Colonic mucosa (tissue), 4 donors: Measurements from ENCODE around the gene TRMU. TPM values are rescaled to one million over a fixed set of nuclear protein-coding genes. Genes with fewer than 3 reads are reported as not detected.

Source experiments
- DNase-seq: peaks from one replicate; pipeline ENCODE4 v3.0.0-alpha.2; 2020
- H3K27ac ChIP-seq: fragments of 200-600 bp; one replicate; pipeline ENCODE4 v1.8.0; 2021
- H3K27me3 ChIP-seq: fragments of 200-600 bp; one replicate; pipeline ENCODE4 v1.8.0; 2021
- H3K36me3 ChIP-seq: fragments of 200-600 bp; one replicate; pipeline ENCODE4 v1.8.0; 2021
- H3K4me1 ChIP-seq: fragments of 200-600 bp; one replicate; pipeline ENCODE4 v1.8.0; 2021; ENCODE audit warnings: mild to moderate bottlenecking
- H3K4me3 ChIP-seq: fragments of 200-600 bp; one replicate; pipeline ENCODE4 v1.8.0; 2021
- H3K9ac ChIP-seq, 2 donors: one replicate each; pipeline ENCODE4 v1.7.0; 2013; ENCODE audit warnings: control low read depth in 2 of 2, low read depth in 2 of 2, low read length in 2 of 2
- H3K9me3 ChIP-seq: fragments of 200-600 bp; one replicate; pipeline ENCODE4 v1.8.0; 2021
- CTCF ChIP-seq: fragments of 200-600 bp; IDR thresholded peaks from one replicate; pipeline ENCODE4 v1.8.0; 2022; ENCODE audit warnings: antibody characterized with exemption, mild to moderate bottlenecking
- intact Hi-C: fragments of 100-400 bp; cut with DNase I; formaldehyde crosslinking; loops from one replicate; pipeline ENCODE4 v1.14.1; 2022
- total RNA-seq, 2 donors: library from RNA; stranded (reverse); fragmentation: NEBNext Ultra II Directional in 1 of 2; extraction: Animal tissue kit (Norgen Biotek cat#: 25700) in 1 of 2; gene quantifications; one replicate each; pipeline ENCODE4 v1.2.1, GENCODE V29; 2021
- donor health status: healthy.
- donor health status: DM: no; HTN: no; CAD: no.
- donor health status: DM: no; HTN: no; CAD: no.

TRMU gene
- total RNA-seq, 2 donors from 2014 or later, result 25.2 to 71.8 TPM

GRCh38 chr22:46352276-46352675, 16.8 kb downstream of the TRMU start:
- Histone ChIP-seq H3K27me3 (no peaks in the 10 kb centered on the region), H3K27ac (no peak overlapping the region), H3K36me3 (peaks cover 5% of the 10 kb centered on the region), H3K4me3 (no peak overlapping the region), H3K9ac (no peak overlapping the region), H3K4me1 (no peaks in the 10 kb centered on the region), H3K9me3 (no peaks in the 10 kb centered on the region)
- DNase-seq, result no peak
- intact Hi-C loops, result no loop called here
- TF ChIP-seq CTCF, result no peak

- Histone ChIP-seq H3K36me3 (peaks cover 2% of the 10 kb centered on the region), H3K9me3 (no peaks in the 10 kb centered on the region), H3K4me3 (no peak overlapping the region), H3K27ac (no peak overlapping the region), H3K4me1 (no peaks in the 10 kb centered on the region), H3K9ac (no peak overlapping the region), H3K27me3 (no peaks in the 10 kb centered on the region)
- DNase-seq, result no peak
- TF ChIP-seq CTCF, result no peak
- intact Hi-C loops, result no loop called here
Observed at GRCh38 chr22:46352691-46353386, 17.3 kb downstream of the TRMU start.

- DNase-seq, result no peak
- no peaks in the 10 kb centered on the region for H3K36me3 ChIP-seq
- H3K4me3 ChIP-seq, result no peak overlapping the region
- H3K27ac ChIP-seq, result no peak overlapping the region
- H3K27me3 ChIP-seq, result no peaks in the 10 kb centered on the region
- H3K9me3 ChIP-seq, result no peaks in the 10 kb centered on the region
- no peaks in the 10 kb centered on the region for H3K4me1 ChIP-seq
- intact Hi-C loops, result no loop called here
- TF ChIP-seq CTCF, result no peak
- no peak overlapping the region for H3K9ac ChIP-seq
Observed at GRCh38 chr22:46353483-46354105, 18.1 kb downstream of the TRMU start.

GRCh38 chr22:46354176-46354992, 18.9 kb downstream of the TRMU start:
- Histone ChIP-seq H3K27ac (no peak overlapping the region), H3K9ac (no peak overlapping the region), H3K9me3 (no peaks in the 10 kb centered on the region), H3K4me3 (no peak overlapping the region), H3K4me1 (no peaks in the 10 kb centered on the region), H3K36me3 (no peaks in the 10 kb centered on the region), H3K27me3 (no peaks in the 10 kb centered on the region)
- DNase-seq, result no peak
- intact Hi-C loops, result no loop called here
- no peak for TF ChIP-seq CTCF

GRCh38 chr22:46354993-46355305, 19.4 kb downstream of the TRMU start:
- H3K4me1 ChIP-seq, result no peaks in the 10 kb centered on the region
- H3K27ac ChIP-seq, result no peak overlapping the region
- TF ChIP-seq CTCF, result no peak
- no peaks in the 10 kb centered on the region for H3K9me3 ChIP-seq
- intact Hi-C loops, result no loop called here
- no peak for DNase-seq
- no peak overlapping the region for H3K9ac ChIP-seq
- no peaks in the 10 kb centered on the region for H3K27me3 ChIP-seq
- no peak overlapping the region for H3K4me3 ChIP-seq
- no peaks in the 10 kb centered on the region for H3K36me3 ChIP-seq
